NCI-H526 treated with DMSO at 0.1 percent for 48 hours (cell line): ENCODE results near the gene SGIP1.
"Not testable (repeated sequence)": the region's sequence is repeated elsewhere in the genome, so short reads cannot be mapped to it uniquely, and the experiment has no call there.

Experiments used
- DNase-seq: peaks from one replicate; lab custom pipeline; 2025; lab: John Stamatoyannopoulos, UW

Gene SGIP1

GRCh38 chr1:66731170-66731865 lies 197.4 kb downstream of the SGIP1 start:
- DNase-seq, result no peak

GRCh38 chr1:66732407-66733166 lies 198.6 kb downstream of the SGIP1 start:
- no peak for DNase-seq

GRCh38 chr1:66733348-66734017 lies 199.5 kb downstream of the SGIP1 start:
- DNase-seq, result no peak

GRCh38 chr1:66734531-66734930 lies 200.6 kb downstream of the SGIP1 start:
- DNase-seq, result not testable (repeated sequence)

GRCh38 chr1:66737836-66738235 lies 203.9 kb downstream of the SGIP1 start:
- no peak for DNase-seq

DNA sequence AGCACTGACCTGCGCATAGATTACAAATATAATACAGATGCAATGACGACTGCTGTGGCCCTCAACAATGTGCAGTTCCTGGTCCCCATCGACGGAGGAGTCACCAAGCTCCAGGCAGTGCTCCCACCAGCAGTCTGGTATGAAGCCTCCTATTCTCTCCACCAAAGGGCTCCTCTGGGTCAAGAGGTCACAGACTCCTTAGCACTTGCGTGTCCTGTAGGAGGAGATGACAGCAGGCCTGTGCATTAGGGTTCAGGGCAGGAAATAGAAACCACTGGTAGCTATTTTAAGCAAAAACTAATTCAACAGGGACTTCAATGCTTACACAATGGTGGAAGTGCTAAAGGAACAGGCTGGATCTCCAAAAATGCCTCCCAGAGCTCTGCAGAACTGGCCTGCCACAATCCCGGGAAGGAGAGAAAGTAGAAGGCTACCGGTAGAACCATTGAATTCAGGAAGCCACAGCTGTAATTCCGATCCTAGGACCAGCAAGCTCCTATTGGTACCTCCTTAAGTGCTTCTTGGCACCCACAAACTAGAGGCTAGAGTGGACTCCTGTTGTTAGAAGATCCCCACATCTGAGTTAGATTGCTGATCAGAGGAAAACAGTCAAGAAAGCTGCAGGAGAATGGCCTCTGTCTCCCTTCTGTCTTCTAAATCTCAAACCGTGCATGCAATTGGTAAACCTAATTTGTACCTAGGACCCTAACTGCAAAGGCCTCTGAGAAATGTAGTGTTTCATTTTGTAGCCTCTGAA lies 205.6 kb downstream of the SGIP1 start:
- DNase-seq, result no peak

DNA sequence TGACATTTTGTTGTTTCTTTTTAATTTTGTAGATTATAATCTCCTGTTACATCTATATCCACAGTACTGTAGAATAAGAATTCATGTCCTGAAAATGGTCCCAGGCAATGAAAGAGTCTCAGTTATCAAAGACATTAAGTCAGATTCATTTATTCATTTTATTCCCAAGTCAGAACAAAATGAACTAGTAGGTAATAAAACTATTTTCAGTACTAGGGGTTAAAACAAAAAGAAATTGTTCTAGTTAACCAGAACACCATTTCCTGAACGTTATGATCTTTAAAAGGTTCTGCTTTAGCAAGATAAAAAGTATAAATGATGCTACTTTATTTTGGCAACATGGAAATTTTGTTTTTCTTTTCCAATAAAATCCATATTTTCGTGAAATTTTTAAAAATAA lies 211.5 kb downstream of the SGIP1 start:
- DNase-seq, result no peak

- no peak for DNase-seq
These were observed 213.5 kb downstream of the SGIP1 start for GRCh38 chr1:66747501-66747900.

- DNase-seq, result no peak
These were observed 216.6 kb downstream of the SGIP1 start for GRCh38 chr1:66750577-66750976.

GRCh38 chr1:66751160-66751559 lies 217.2 kb downstream of the SGIP1 start:
- DNase-seq, result no peak

GRCh38 chr1:66752000-66752592 lies 218.1 kb downstream of the SGIP1 start, which contains the start of gene DYNLT5:
TSS of gene DYNLT5 (plus strand) at chr1:66752459. CDS start at chr1:66754659, 2,200 bp downstream.
- DNase-seq, result no peak

GRCh38 chr1:66752671-66753371 lies 218.9 kb downstream of the SGIP1 start:
- no peak for DNase-seq

DNA sequence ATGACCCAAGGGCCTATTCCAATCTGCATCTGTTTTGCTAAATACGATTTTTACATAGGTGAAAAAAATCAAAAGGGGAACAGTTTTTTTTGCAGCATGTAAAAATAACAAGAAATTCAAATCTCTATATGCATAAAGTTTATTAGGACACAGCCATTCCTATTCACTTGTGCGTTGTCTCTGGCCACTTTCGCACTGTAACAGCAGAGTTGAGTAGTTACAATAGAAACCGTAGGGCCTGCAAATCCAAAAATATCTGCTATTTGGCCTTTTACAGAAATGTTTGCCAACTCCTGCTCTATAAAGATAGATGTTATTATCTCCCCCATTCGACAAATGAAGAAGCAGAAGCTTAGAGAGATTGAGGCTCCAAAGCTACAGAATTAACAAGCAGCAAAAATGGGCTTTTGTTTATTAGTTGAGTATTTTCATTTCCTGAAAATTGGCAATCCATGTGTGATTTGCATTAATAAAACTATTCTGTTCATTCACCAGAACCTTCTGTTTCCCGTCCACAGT lies 223.8 kb downstream of the SGIP1 start:
- DNase-seq, result peak; percentile 55

- peak; percentile 92 for DNase-seq
These were observed 224.3 kb downstream of the SGIP1 start for GRCh38 chr1:66758241-66758755.

DNA sequence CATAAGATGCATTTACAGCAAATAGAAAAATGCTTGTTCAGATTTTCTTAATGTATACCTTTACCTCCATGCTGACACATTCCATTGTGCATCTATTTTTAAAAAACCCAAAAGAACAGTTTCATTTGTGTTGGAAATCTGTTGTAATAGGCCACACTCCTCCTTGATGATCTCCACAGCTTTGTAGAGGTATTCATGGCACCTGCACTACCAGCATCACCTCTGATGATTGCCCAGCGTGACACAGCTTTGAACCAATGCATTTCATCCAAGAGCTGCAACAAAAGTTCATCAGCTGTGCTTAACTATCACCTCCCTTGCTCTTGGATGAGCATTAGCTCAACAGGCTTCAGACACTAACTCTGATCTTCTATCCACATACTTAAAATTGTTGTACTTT lies 226.6 kb downstream of the SGIP1 start:
- no peak for DNase-seq

DNA sequence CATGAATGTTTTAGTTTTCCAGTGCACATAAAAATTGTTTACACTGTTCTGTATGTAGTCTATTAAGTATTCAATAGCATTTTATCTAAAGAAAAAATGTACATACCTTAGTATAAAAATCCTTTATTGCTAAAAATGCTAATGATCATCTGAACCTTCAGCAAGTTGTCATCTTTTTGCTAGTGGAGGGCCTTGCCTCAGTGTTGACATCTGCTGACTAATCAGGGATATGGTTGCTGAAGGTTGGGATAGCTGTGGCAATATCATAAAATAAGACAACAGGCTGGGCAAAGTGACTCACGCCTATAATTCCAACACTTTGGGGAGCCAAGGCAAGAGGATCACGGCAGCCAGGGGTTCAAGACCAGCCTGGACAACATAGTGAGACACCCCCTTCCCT lies 227.3 kb downstream of the SGIP1 start:
- DNase-seq, result no peak

GRCh38 chr1:66764994-66765578 lies 231.1 kb downstream of the SGIP1 start:
- DNase-seq, result peak; percentile 42

DNA sequence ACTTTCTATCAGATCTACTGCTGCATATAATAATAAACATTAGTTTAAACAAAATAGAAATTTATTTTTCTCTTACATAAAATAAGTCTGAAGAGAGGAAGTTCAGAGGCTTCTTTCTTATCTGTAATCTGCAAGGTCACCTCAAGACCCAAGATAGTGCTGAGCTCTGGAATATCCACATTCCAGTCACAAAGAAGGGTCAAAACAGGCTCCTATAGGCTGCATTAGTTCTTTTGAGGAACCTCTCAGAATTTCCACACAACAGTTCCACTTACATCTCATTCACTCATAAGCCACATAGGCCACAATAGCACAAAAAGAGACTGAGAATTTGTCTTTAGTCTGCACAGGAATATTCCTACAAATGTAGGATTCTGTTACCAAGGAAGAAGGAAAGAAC lies 233.7 kb downstream of the SGIP1 start:
- DNase-seq, result no peak

DNA sequence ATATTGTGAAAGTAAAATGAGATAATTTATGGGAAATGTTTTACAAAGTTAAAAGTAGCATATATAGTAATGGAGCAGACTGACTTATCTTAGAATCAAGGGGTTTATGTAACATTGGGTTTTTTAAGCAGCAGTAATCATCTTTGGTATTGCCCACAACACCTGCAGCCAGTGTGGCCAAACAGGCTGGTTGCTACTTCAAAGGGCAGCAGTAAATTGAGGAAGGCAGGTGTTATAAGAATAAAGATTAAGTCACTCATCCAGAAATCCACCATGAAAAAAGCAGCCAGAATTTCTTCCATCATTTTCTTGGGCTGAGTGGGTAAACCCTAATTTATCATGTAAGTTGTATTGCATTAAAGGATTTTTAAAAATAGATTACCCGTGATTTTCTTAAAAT lies 235.0 kb downstream of the SGIP1 start:
- no peak for DNase-seq

DNA sequence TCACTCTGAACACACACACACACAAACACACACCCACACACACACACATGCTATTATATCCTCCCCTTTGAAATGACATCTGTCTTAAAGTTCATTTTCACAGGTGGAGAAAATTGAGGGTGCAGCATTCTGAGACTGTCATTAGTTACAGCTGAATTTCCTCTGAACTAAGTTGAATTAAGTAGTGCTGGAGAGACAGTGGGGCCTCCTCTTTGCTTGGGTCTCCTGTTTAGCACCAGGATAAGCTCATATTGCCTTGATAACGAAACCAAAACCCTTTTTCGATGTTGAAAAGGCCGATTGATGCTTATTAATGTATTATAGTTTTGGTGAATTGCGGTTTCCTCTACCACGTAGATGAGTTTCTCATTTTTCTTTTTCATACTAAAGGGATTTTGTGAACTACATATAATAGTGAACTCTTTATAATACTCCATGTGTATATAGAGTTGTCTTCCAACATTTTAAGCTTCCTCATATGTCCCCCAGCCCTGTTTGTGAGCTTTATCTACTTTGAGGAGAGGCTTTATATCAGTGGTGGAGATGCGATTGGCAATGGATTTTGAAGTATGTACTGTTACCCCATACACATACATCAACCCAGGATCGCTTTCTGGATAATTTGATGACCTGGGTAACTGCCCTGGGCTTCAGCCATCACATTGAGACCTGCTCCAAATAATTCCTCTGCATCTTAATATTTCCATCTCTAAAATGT lies 235.7 kb downstream of the SGIP1 start:
- no peak for DNase-seq
